Chondrocyte (in vitro differentiated cells): ENCODE results near the gene MLXIP. TPM values are rescaled to one million over a fixed set of nuclear protein-coding genes. Genes with fewer than 3 reads are reported as not detected.

Experiments
- DNase-seq: peaks from one replicate; pipeline ENCODE4 v3.0.0; 2021; ENCODE audit warnings: mixed read lengths, low spot score
- H3K27ac Mint-ChIP-seq: one replicate; pipeline ENCODE4 v1.8.0; 2021; ENCODE audit warnings: mild to moderate bottlenecking, moderate library complexity, mixed read lengths; ENCODE audit not compliant: unreplicated experiment
- H3K27me3 Mint-ChIP-seq: 2 replicates; pipeline ENCODE4 v1.8.0; 2021; ENCODE audit warnings: low read depth, mixed read lengths
- H3K36me3 Mint-ChIP-seq: 2 replicates; pipeline ENCODE4 v1.8.0; 2021; ENCODE audit warnings: low read depth, mixed read lengths
- H3K4me1 Mint-ChIP-seq: 2 replicates; pipeline ENCODE4 v1.8.0; 2021; ENCODE audit warnings: low read depth, mild to moderate bottlenecking, mixed read lengths
- H3K4me3 Mint-ChIP-seq: one replicate; pipeline ENCODE4 v1.8.0; 2021; ENCODE audit warnings: mild to moderate bottlenecking, moderate library complexity, mixed read lengths; ENCODE audit not compliant: unreplicated experiment
- H3K9me3 Mint-ChIP-seq: 2 replicates; pipeline ENCODE4 v1.8.0; 2021; ENCODE audit warnings: low read depth, mixed read lengths
- CTCF ChIP-seq: fragments of 200-600 bp; sonication (generic); IDR thresholded peaks from 2 replicates; pipeline ENCODE4 v1.5.0; 2021; ENCODE audit warnings: antibody characterized with exemption, mild to moderate bottlenecking, moderate library complexity
- total RNA-seq: library from RNA; stranded (reverse); gene quantifications from 3 replicates; pipeline ENCODE4 v1.2.1, GENCODE V29; 2021

Gene MLXIP
- total RNA-seq, 1 donor from 2014 or later = 61.7 TPM

DNA sequence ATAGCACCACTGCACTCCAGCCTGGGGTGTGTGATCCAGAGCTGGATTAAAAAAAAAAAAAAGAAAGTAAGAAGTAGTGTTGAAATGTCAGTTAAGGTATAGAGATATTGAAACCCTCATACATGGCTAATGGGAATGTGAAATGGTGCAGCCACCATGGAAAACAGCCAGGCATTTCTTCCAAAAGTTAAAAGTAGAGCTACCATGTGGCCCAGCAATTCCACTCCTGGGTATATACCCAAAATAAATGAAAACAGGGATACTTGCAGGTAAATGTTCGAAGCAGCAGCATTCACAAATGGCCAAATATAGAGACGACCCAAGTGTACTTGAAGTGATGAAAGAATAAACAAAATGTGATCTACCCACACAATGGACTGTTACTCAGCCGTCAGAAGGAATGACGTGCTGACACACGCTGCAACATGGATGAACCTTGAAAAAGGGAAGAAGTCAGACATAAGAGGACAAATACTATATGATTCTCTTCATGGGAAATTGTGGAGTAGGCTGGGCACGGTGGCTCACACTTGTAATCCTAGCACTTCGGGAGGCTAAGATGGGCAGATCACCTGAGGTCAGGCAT lies 80.2 kb downstream of the MLXIP start:
- no peak overlapping the region for H3K4me3 Mint-ChIP-seq
- no peak overlapping the region for H3K27ac Mint-ChIP-seq
- no peaks in the 10 kb centered on the region for H3K9me3 Mint-ChIP-seq
- H3K27me3 Mint-ChIP-seq = no peaks in the 10 kb centered on the region
- H3K36me3 Mint-ChIP-seq = no peaks in the 10 kb centered on the region
- TF ChIP-seq CTCF = no peak
- H3K4me1 Mint-ChIP-seq = no peaks in the 10 kb centered on the region
- DNase-seq = no peak

DNA sequence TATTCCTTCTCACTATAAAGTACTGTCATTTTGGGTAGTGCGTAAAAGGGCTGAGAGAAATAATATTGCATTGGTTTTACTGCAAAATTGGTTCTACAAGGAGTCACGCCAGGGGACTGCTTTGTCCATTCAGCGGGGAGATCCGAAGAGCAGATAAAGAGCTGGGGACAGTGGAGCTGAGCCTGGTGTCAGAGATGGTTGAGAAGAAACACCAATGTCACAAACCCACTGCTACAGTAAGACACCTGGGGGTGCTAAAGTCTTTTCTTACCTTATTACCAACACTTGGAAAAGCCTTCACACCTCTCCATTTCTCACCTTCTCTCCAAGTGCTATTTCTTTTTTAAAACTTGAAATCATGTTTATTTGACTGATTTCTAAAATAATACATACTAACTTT lies 81.3 kb downstream of the MLXIP start:
- Mint-ChIP-seq H3K9me3 (no peaks in the 10 kb centered on the region), H3K4me3 (no peak overlapping the region), H3K36me3 (no peaks in the 10 kb centered on the region), H3K27ac (no peak overlapping the region), H3K27me3 (no peaks in the 10 kb centered on the region), H3K4me1 (no peaks in the 10 kb centered on the region)
- no peak for DNase-seq
- TF ChIP-seq CTCF = no peak

- Mint-ChIP-seq H3K4me1 (no peaks in the 10 kb centered on the region), H3K4me3 (no peak overlapping the region), H3K36me3 (no peaks in the 10 kb centered on the region), H3K27me3 (no peaks in the 10 kb centered on the region), H3K27ac (no peak overlapping the region), H3K9me3 (no peaks in the 10 kb centered on the region)
- no peak for TF ChIP-seq CTCF
- no peak for DNase-seq
These were observed 82.2 kb downstream of the MLXIP start for GRCh38 chr12:122160761-122161160.

DNA sequence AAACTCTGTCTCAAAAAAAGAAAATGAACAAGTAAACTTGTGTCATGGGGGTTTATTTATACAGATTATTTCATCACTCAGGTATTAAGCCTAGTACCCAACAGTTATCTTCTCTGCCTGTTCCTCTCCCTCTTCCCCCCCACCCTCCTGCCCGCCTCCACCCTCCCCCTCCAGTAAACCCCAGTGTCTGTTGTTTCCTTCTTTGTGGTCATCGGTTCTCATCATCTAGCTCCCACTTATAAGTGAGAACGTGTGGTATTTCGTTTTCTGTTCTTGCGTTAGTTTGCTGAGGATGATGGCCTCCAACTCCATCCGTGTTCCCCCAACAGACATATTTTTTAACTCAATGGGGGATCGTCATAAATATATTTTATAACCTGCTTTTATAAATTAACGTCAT lies 83.1 kb downstream of the MLXIP start:
- Mint-ChIP-seq H3K9me3 (no peaks in the 10 kb centered on the region), H3K36me3 (no peaks in the 10 kb centered on the region), H3K27ac (no peak overlapping the region), H3K27me3 (no peaks in the 10 kb centered on the region), H3K4me1 (no peaks in the 10 kb centered on the region), H3K4me3 (no peak overlapping the region)
- DNase-seq = no peak
- no peak for TF ChIP-seq CTCF

- H3K4me1 Mint-ChIP-seq = no peaks in the 10 kb centered on the region
- no peaks in the 10 kb centered on the region for H3K36me3 Mint-ChIP-seq
- no peaks in the 10 kb centered on the region for H3K27me3 Mint-ChIP-seq
- TF ChIP-seq CTCF = no peak
- H3K27ac Mint-ChIP-seq = no peak overlapping the region
- no peak for DNase-seq
- H3K9me3 Mint-ChIP-seq = no peaks in the 10 kb centered on the region
- no peak overlapping the region for H3K4me3 Mint-ChIP-seq
These were observed 84.4 kb downstream of the MLXIP start for GRCh38 chr12:122162976-122163375.
